Suppressor macrophage (primary cell): ENCODE data around the gene CEP41.
A peak's percentile ranks its signal among the peaks of the same experiment; 100 is the strongest.

Source experiments
- DNase-seq, 4 experiments: peaks; one replicate each; pipeline ENCODE4 v3.0.0-alpha.2; 2020 to 2022

The CEP41 gene

GRCh38 chr7:130417213-130417612, 23.6 kb downstream of the CEP41 start:
- no peak for DNase-seq

GRCh38 chr7:130415006-130415405, 25.8 kb downstream of the CEP41 start:
- peak in 1 of 4 experiments; percentile 34 for DNase-seq

GRCh38 chr7:130413201-130413600, 27.6 kb downstream of the CEP41 start:
- no peak for DNase-seq

- no peak for DNase-seq
Observed at GRCh38 chr7:130410868-130411541, 29.8 kb downstream of the CEP41 start.

- DNase-seq = no peak
Observed at GRCh38 chr7:130409712-130410072, 31.1 kb downstream of the CEP41 start.

GRCh38 chr7:130409067-130409711, 31.6 kb downstream of the CEP41 start:
- no peak for DNase-seq

GRCh38 chr7:130405003-130405402, 35.8 kb downstream of the CEP41 start:
- DNase-seq = no peak

GRCh38 chr7:130401578-130401977, 39.2 kb downstream of the CEP41 start:
- no peak for DNase-seq

GRCh38 chr7:130401101-130401500, 39.7 kb downstream of the CEP41 start:
- DNase-seq = no peak

GRCh38 chr7:130400120-130400572, 40.7 kb downstream of the CEP41 start:
- no peak for DNase-seq

- DNase-seq = peak in 3 of 4 experiments; percentile 11 to 41 (median 34)
Observed at GRCh38 chr7:130398526-130399090, 42.2 kb downstream of the CEP41 start.

- DNase-seq = no peak
Observed at GRCh38 chr7:130397758-130398073, 43.1 kb downstream of the CEP41 start.

GRCh38 chr7:130397051-130397757, 43.6 kb downstream of the CEP41 start:
- DNase-seq = no peak

- no peak for DNase-seq
Observed at GRCh38 chr7:130396109-130396508, 44.7 kb downstream of the CEP41 start.

- no peak for DNase-seq
Observed at GRCh38 chr7:130395421-130395820, 45.4 kb downstream of the CEP41 start.

GRCh38 chr7:130394421-130395195, 46.2 kb downstream of the CEP41 start:
- no peak for DNase-seq

- DNase-seq = peak; percentile 33 to 61 (median 42)
Observed at GRCh38 chr7:130393841-130394411, 46.9 kb downstream of the CEP41 start.

- no peak for DNase-seq
Observed at GRCh38 chr7:130393101-130393561, 47.7 kb downstream of the CEP41 start.

GRCh38 chr7:130390486-130390885, 50.3 kb downstream of the CEP41 start:
- no peak for DNase-seq

- DNase-seq = no peak
Observed at GRCh38 chr7:130388671-130389070, 52.1 kb downstream of the CEP41 start.

GRCh38 chr7:130387628-130388403, 53.0 kb downstream of the CEP41 start:
- DNase-seq = no peak

- no peak for DNase-seq
Observed at GRCh38 chr7:130387306-130387627, 53.5 kb downstream of the CEP41 start.
